ENCODE results near the gene LYRM4. TPM values are rescaled to one million over a fixed set of nuclear protein-coding genes. Genes with fewer than 3 reads are reported as not detected.

Gene LYRM4
- total RNA-seq, 1 experiment from 2014 or later: 44.3 TPM

GRCh38 chr6:5278565-5279120, 17.9 kb upstream of the LYRM4 start:
- H2AFZ ChIP-seq (ENCODE audit: low read length): no peak overlapping the region
- no peak overlapping the region for H4K5ac ChIP-seq (ENCODE audit: insufficient read length, low read depth, low read length)
- Mint-ChIP-seq H3K27me3 (ENCODE audit: low read depth) (no peaks in the 10 kb centered on the region), H3K9me3 (no peaks in the 10 kb centered on the region), H3K4me3 (no peak overlapping the region), H3K27ac (peak overlapping the region in 2 of 3 experiments; percentile 6 to 49; a peak in 3 of 7 replicates), H3K4me1 (peaks cover 17 to 23% of the 10 kb centered on the region in 2 experiments), H3K36me3 (ENCODE audit: insufficient read depth in 1 of 3, low read depth in 3 of 3) (no peaks in the 10 kb centered on the region)
- H3K79me2 ChIP-seq (ENCODE audit: insufficient read depth, low read length): no peaks in the 10 kb centered on the region
- H4K20me1 ChIP-seq (ENCODE audit: control insufficient read depth, insufficient read depth, insufficient read length): no peaks in the 10 kb centered on the region
- peaks cover 2% of the 10 kb centered on the region; the same call in 1 of the 2 replicates for H3K4me1 ChIP-seq (ENCODE audit: insufficient read depth, low read length)
- no peak overlapping the region for H3K4ac ChIP-seq (ENCODE audit: low read depth, low read length)
- no peak overlapping the region for H3K14ac ChIP-seq (ENCODE audit: insufficient read depth, low read length)
- H2BK12ac ChIP-seq (ENCODE audit: insufficient read length, low read depth, low read length): no peak overlapping the region
- no peak overlapping the region for H3K18ac ChIP-seq (ENCODE audit: insufficient read length, low read depth, low read length)
- WGBS (ENCODE audit: extremely low coverage, insufficient read length, low lambda C conversion rate): no CpG with 5 or more reads among the region's 3 CpGs
- no peaks in the 10 kb centered on the region for H3K23me2 ChIP-seq (ENCODE audit: insufficient read length, low read depth, low read length, poor library complexity, severe bottlenecking)
- H3K9ac ChIP-seq (ENCODE audit: extremely low read depth, insufficient read length, low read length): no peak overlapping the region
- no peak overlapping the region for H3K27ac ChIP-seq (ENCODE audit: insufficient read length, low read depth, low read length)
- H3K27me3 ChIP-seq (ENCODE audit: insufficient read depth, low read length): no peaks in the 10 kb centered on the region
- no peak overlapping the region for H2BK15ac ChIP-seq (ENCODE audit: low read depth, low read length)
- H3K4me2 ChIP-seq (ENCODE audit: insufficient read depth, insufficient read length, low read length): no peak overlapping the region
- no peak overlapping the region for H2BK20ac ChIP-seq (ENCODE audit: low read depth, low read length, poor library complexity, severe bottlenecking)
- H2AK5ac ChIP-seq (ENCODE audit: insufficient read length, low read length): no peak overlapping the region
- no peaks in the 10 kb centered on the region for H3K9me3 ChIP-seq (ENCODE audit: control insufficient read depth, low read depth, low read length)
- H2BK5ac ChIP-seq (ENCODE audit: insufficient read length, low read length): no peak overlapping the region
- TF ChIP-seq, protein P1, sequence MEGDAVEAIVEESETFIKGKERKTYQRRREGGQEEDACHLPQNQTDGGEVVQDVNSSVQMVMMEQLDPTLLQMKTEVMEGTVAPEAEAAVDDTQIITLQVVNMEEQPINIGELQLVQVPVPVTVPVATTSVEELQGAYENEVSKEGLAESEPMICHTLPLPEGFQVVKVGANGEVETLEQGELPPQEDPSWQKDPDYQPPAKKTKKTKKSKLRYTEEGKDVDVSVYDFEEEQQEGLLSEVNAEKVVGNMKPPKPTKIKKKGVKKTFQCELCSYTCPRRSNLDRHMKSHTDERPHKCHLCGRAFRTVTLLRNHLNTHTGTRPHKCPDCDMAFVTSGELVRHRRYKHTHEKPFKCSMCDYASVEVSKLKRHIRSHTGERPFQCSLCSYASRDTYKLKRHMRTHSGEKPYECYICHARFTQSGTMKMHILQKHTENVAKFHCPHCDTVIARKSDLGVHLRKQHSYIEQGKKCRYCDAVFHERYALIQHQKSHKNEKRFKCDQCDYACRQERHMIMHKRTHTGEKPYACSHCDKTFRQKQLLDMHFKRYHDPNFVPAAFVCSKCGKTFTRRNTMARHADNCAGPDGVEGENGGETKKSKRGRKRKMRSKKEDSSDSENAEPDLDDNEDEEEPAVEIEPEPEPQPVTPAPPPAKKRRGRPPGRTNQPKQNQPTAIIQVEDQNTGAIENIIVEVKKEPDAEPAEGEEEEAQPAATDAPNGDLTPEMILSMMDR (conservative IDR thresholded peaks at IDR 0.05): no peak
- no peak overlapping the region for H3K23ac ChIP-seq (ENCODE audit: insufficient read length, low read depth, low read length)
- H3K79me1 ChIP-seq (ENCODE audit: insufficient read depth, low read depth, low read length, poor library complexity, severe bottlenecking): peaks cover 5% of the 10 kb centered on the region
- DNase-seq: no peak
- no peak overlapping the region for H2BK120ac ChIP-seq (ENCODE audit: low read depth, low read length, poor library complexity, severe bottlenecking)
- H3K56ac ChIP-seq (ENCODE audit: insufficient read length, low read depth, low read length): no peak overlapping the region
- no peak overlapping the region for H3T11ph ChIP-seq (ENCODE audit: low read length)
- no peak overlapping the region for H4K91ac ChIP-seq (ENCODE audit: insufficient read length, low read depth, low read length)
- H4K8ac ChIP-seq (replicated peaks; ENCODE audit: insufficient read length, low read depth, low read length): no peak overlapping the region

Data from H9 (cell line).